GM19455 (cell line): ENCODE results near the gene RELT.
"Not testable (repeated sequence)": the region's sequence is repeated elsewhere in the genome, so short reads cannot be mapped to it uniquely, and the experiment has no call there.

Source experiments
- ATAC-seq: cut with Tn5 transposase; IDR thresholded peaks from one replicate; pipeline ENCODE4 v1.9.1; 2021; ENCODE audit not compliant: unreplicated experiment

Gene RELT

DNA sequence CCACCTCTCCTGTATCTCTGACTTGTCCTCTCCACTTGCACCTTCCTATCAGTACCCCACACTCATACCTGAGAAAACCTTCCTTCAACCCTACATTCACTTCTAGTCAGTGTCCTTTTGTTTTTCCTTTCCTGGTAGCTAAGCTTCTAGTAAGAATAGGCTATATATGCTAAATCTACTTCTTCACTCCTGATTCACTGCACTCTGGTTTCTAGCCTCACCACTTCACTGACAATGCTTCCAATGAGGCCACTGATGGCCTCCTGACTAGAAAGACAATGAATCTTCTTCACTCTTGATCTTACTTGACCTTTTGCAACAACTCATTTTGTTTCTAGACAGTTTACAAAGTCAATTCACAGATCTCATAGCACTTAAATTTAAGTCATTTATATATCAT is 52.0 kb downstream of the RELT start:
- ATAC-seq: no peak

- ATAC-seq: no peak
Measured at GRCh38 chr11:73428699-73429098, 52.5 kb downstream of the RELT start.

GRCh38 chr11:73429121-73429750 is 53.0 kb downstream of the RELT start:
- ATAC-seq: no peak

- no peak for ATAC-seq
Measured at GRCh38 chr11:73430326-73430725, 54.1 kb downstream of the RELT start.

DNA sequence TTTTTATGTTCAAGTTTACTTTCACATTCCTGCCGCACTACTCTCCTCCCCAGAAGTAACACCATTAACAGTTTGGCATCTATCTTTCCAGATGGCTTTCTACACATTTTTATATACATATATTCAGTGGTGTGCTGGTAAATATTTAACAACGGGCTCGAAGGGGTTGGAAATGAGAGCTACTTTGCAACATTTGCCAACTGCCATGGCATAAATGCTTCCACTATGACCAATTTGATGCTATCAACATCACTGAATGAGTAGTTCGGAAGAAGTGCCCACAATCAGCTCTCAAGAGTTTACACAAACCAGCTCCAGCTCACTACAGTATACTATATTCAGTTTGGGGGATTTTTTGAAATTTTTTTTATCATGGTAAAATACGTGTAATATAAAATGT is 55.2 kb downstream of the RELT start:
- ATAC-seq: no peak

- ATAC-seq: not testable (repeated sequence)
Measured at GRCh38 chr11:73436859-73437258, 60.7 kb downstream of the RELT start.

GRCh38 chr11:73439002-73439843 is 63.0 kb downstream of the RELT start:
- ATAC-seq: no peak

GRCh38 chr11:73445980-73446379 is 69.8 kb downstream of the RELT start:
- ATAC-seq: no peak

DNA sequence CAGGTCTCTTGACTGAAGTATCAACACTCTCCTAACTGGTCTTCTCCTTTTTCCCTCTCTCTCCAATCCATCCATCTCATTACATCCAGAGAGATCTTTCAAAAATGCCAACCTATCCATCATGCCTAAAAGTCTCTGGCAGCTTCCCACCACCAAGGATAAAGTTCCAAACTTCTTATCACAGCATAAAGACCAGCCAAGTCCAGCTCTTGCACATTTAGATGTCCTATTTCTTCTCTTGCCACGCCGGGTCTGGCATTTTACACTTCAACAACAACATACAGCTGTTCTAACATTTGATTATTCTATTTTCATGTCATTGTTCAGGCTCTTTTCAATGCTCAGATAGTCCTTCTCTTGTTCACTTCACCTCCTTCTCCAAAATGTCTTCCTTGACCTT is 70.6 kb downstream of the RELT start:
- no peak for ATAC-seq
